H1 (cell line): ENCODE measurements around the gene CAPN2. TPM values are rescaled to one million over a fixed set of nuclear protein-coding genes. Genes with fewer than 3 reads are reported as not detected.
A peak's percentile ranks its signal among the peaks of the same experiment; 100 is the strongest.

Experiments used
- CTCF ChIA-PET: fragments of 300-600 bp; sonication (Branson Sonifier 250); formaldehyde crosslinking; loops from one replicate; lab custom pipeline; 2021; ENCODE audit not compliant: partially characterized antibody; lab: Charles Lee
- POLR2A ChIA-PET: fragments of 300-600 bp; sonication (Branson Sonifier 250); formaldehyde crosslinking; loops from one replicate; lab custom pipeline; 2021; ENCODE audit warnings: inconsistent platforms; ENCODE audit not compliant: partially characterized antibody; lab: Charles Lee
- DNase-seq, 2 experiments: peaks; one replicate each; pipeline versions ENCODE4 v3.0.0 to v3.0.0-alpha.2; 2010 to 2022; ENCODE audit warnings: low spot score in 2 of 2, low read depth in 1 of 2, mixed read lengths in 1 of 2
- FAIRE-seq: peaks from 2 replicates; lab custom pipeline; 2011; peaks lifted over from hg19 to GRCh38; lab: Jason Lieb, UNC
- H2AFZ ChIP-seq: 2 replicates; pipeline ENCODE4 v1.8.1; 2012; ENCODE audit warnings: low read length, inconsistent platforms
- H2AK5ac ChIP-seq: 2 replicates; pipeline ENCODE4 v1.6.1; 2013; ENCODE audit warnings: low read depth, low read length
- H2BK120ac ChIP-seq: replicated peaks from 2 replicates; pipeline ENCODE3; 2013; ENCODE audit warnings: low read depth, low read length, inconsistent platforms
- H2BK12ac ChIP-seq: 2 replicates; pipeline ENCODE4 v1.6.1; 2013; ENCODE audit warnings: low read depth, low read length
- H2BK15ac ChIP-seq: 2 replicates; pipeline ENCODE4 v1.6.1; 2013; ENCODE audit warnings: low read length
- H2BK20ac ChIP-seq: 2 replicates; pipeline ENCODE4 v1.6.1; 2013; ENCODE audit warnings: low read length
- H2BK5ac ChIP-seq: 2 replicates; pipeline ENCODE4 v1.6.1; 2013; ENCODE audit warnings: low read depth, low read length
- H3K14ac ChIP-seq: 2 replicates; pipeline ENCODE4 v1.6.1; 2013; ENCODE audit warnings: inconsistent platforms; ENCODE audit not compliant: insufficient read length
- H3K18ac ChIP-seq: 2 replicates; pipeline ENCODE4 v1.6.1; 2013; ENCODE audit warnings: low read length; ENCODE audit errors: extremely low read depth
- H3K23ac ChIP-seq: 2 replicates; pipeline ENCODE4 v1.6.1; 2013; ENCODE audit warnings: inconsistent platforms; ENCODE audit not compliant: insufficient read length
- H3K23me2 ChIP-seq: 2 replicates; pipeline ENCODE4 v1.6.1; 2013; ENCODE audit warnings: low read depth, low read length
- H3K27ac ChIP-seq: 2 replicates; pipeline ENCODE4 v1.6.1; 2011; ENCODE audit warnings: low read depth, low read length, inconsistent platforms
- H3K27me3 ChIP-seq, 4 experiments: replicated peaks in 1 of 4; 1 replicate in 1 of 4; 2 replicates in 3 of 4; pipeline versions ENCODE4 v1.6.1 to v1.8.1; 2011 to 2013; ENCODE audit warnings: low read length in 3 of 4, mild to moderate bottlenecking in 3 of 4, inconsistent platforms in 2 of 4, mixed read lengths in 2 of 4, moderate library complexity in 1 of 4; ENCODE audit not compliant: control insufficient read depth in 3 of 4, insufficient read depth in 3 of 4; ENCODE audit errors: extremely low read depth in 1 of 4
- H3K36me3 ChIP-seq, 4 experiments: 2 replicates each; pipeline versions ENCODE4 v1.6.1 to v1.8.1; 2011 to 2013; ENCODE audit warnings: mild to moderate bottlenecking in 4 of 4, low read length in 3 of 4, moderate library complexity in 2 of 4, control low read depth in 1 of 4, inconsistent platforms in 1 of 4; ENCODE audit not compliant: insufficient read depth in 4 of 4, control insufficient read depth in 2 of 4
- H3K4ac ChIP-seq: replicated peaks from 2 replicates; pipeline ENCODE3; 2013; ENCODE audit warnings: low read length, low read depth, mixed read lengths, inconsistent platforms; ENCODE audit not compliant: insufficient read length
- H3K4me1 ChIP-seq, 4 experiments: replicated peaks in 1 of 4; 1 replicate in 1 of 4; 2 replicates in 3 of 4; pipeline versions ENCODE4 v1.6.1 to v1.8.1; 2011 to 2013; ENCODE audit warnings: low read length in 3 of 4, inconsistent platforms in 2 of 4, mixed read lengths in 1 of 4; ENCODE audit not compliant: insufficient read depth in 4 of 4, control insufficient read depth in 3 of 4
- H3K4me2 ChIP-seq, 2 experiments: 2 replicates each; pipeline versions ENCODE4 v1.6.1 to v1.8.1; 2011 to 2013; ENCODE audit warnings: low read depth in 2 of 2, low read length in 2 of 2, control low read depth in 1 of 2, inconsistent platforms in 1 of 2, mild to moderate bottlenecking in 1 of 2; ENCODE audit not compliant: insufficient read depth in 1 of 2
- H3K4me3 ChIP-seq, 4 experiments: fragments of 200-600, 300-600 bp in 1 of 4; sonication (generic), shearing (Covaris generic), sonication (Bioruptor Twin) in 1 of 4; 2 replicates each; pipeline versions ENCODE4 v1.5.1 to v1.8.1; 2011 to 2016; ENCODE audit warnings: low read length in 4 of 4, low read depth in 3 of 4, control low read depth in 2 of 4, inconsistent platforms in 2 of 4, mild to moderate bottlenecking in 2 of 4, mixed read lengths in 1 of 4, moderate library complexity in 1 of 4; ENCODE audit not compliant: insufficient read depth in 2 of 4; ENCODE audit errors: extremely low read depth in 1 of 4
- H3K56ac ChIP-seq: replicated peaks from 2 replicates; pipeline ENCODE3; 2013; ENCODE audit warnings: low read depth, mild to moderate bottlenecking, mixed read lengths, low read length, inconsistent platforms; ENCODE audit not compliant: insufficient read length
- H3K79me1 ChIP-seq: 2 replicates; pipeline ENCODE4 v1.6.1; 2013; ENCODE audit warnings: low read depth, low read length, control low read depth
- H3K79me2 ChIP-seq, 2 experiments: 2 replicates each; pipeline versions ENCODE4 v1.6.1 to v1.8.1; 2012 to 2013; ENCODE audit warnings: low read length in 2 of 2, mild to moderate bottlenecking in 2 of 2, inconsistent platforms in 1 of 2; ENCODE audit not compliant: insufficient read depth in 2 of 2, control insufficient read depth in 1 of 2
- H3K9ac ChIP-seq, 4 experiments: replicated peaks in 1 of 4; 1 replicate in 1 of 4; 2 replicates in 3 of 4; pipeline versions ENCODE4 v1.6.1 to v1.8.1; 2011 to 2013; ENCODE audit warnings: low read depth in 3 of 4, low read length in 3 of 4, control low read depth in 2 of 4, mild to moderate bottlenecking in 2 of 4, moderate library complexity in 2 of 4, inconsistent platforms in 1 of 4; ENCODE audit errors: extremely low read depth in 1 of 4
- H3K9me3 ChIP-seq, 2 experiments: 2 replicates each; pipeline versions ENCODE4 v1.6.1 to v1.8.1; 2012 to 2013; ENCODE audit warnings: mild to moderate bottlenecking in 2 of 2, moderate library complexity in 2 of 2, control low read depth in 1 of 2, inconsistent platforms in 1 of 2, low read depth in 1 of 2, low read length in 1 of 2, mixed read lengths in 1 of 2; ENCODE audit not compliant: insufficient read depth in 2 of 2
- H4K20me1 ChIP-seq, 2 experiments: replicated peaks in 1 of 2; 2 replicates each; pipeline versions ENCODE3 to v1.8.1; 2011 to 2013; ENCODE audit warnings: inconsistent platforms in 2 of 2, low read length in 2 of 2, mild to moderate bottlenecking in 1 of 2; ENCODE audit not compliant: insufficient read depth in 2 of 2, control insufficient read depth in 1 of 2
- H4K5ac ChIP-seq: 2 replicates; pipeline ENCODE4 v1.6.1; 2013; ENCODE audit warnings: low read length, low read depth, mixed read lengths, inconsistent platforms; ENCODE audit not compliant: insufficient read length
- H4K8ac ChIP-seq: 2 replicates; pipeline ENCODE4 v1.8.0; 2013; ENCODE audit warnings: mild to moderate bottlenecking, moderate library complexity, low read length, inconsistent platforms; ENCODE audit not compliant: insufficient read depth; ENCODE audit errors: extremely low read depth
- H4K91ac ChIP-seq: replicated peaks from 2 replicates; pipeline ENCODE3; 2013; ENCODE audit warnings: low read length, mixed read lengths, inconsistent platforms; ENCODE audit not compliant: insufficient read length
- CEBPB ChIP-seq: IDR thresholded peaks from 2 replicates; pipeline ENCODE4 v1.6.1; 2012; ENCODE audit warnings: low read depth, low read length
- CHD2 ChIP-seq: IDR thresholded peaks from 2 replicates; pipeline ENCODE4 v1.6.1; 2012; ENCODE audit warnings: low read length, improper control_type of control experiment
- WGBS, 2 experiments: shearing (Covaris generic) in 1 of 2; methylation state at CpG; one replicate each; pipeline versions ENCODE4 v1.1.6 to v1.1.7; 2013 to 2015; ENCODE audit warnings: low lambda C conversion rate in 2 of 2, mixed read lengths in 2 of 2, inconsistent platforms in 1 of 2, low coverage in 1 of 2, missing lambda C conversion rate in 1 of 2; ENCODE audit not compliant: insufficient replicate concordance in 2 of 2, insufficient coverage in 1 of 2, insufficient read length in 1 of 2; ENCODE audit errors: extremely low coverage in 1 of 2, missing lambda C conversion rate in 1 of 2; 5-methylcytosine and 5-hydroxymethylcytosine counted together
- polyA plus RNA-seq, 7 experiments: library from polyadenylated mRNA; depleted of rRNA in 3 of 7; stranded (reverse) in 5 of 7; unstranded in 2 of 7; fragments of >200 nt in 5 of 7; fragments of 200-250 nt in 2 of 7; gene quantifications; 1 replicate in 5 of 7; 2 replicates in 1 of 7; 4 replicates in 1 of 7; pipeline versions ENCODE4 v1.2.1 to v1.2.3, GENCODE V29; 2011 to 2013; ENCODE audit warnings: missing spikeins in 2 of 7, mixed read lengths in 2 of 7
- total RNA-seq: library from RNA; stranded (reverse); fragmentation: NEBNext Ultra II Directional; extraction: Animal tissue kit (Norgen Biotek cat#: 25700); gene quantifications from 2 replicates; pipeline ENCODE4 v1.2.1, GENCODE V29; 2021

Gene CAPN2
- total and polyA plus RNA-seq, 2 of the 8 experiments (the other 6 are each of a cell fraction or from before 2014, with no cell fraction given) = 9.2 to 10.3 TPM

- CTCF ChIA-PET = interaction anchor here (0.7 to 6.9 kb wide), 12 partner anchors 9 to 66 kb away, joined by 3 to 74 read pairs (median 10); no protein-coding TSS in a partner anchor
- 83% methylated on average over 5 of the region's 5 CpGs; no CpG with 5 or more reads in 1 of the 2 experiments for WGBS, 2 experiments
- Histone ChIP-seq H3K36me3 (peaks cover 0 to 4% (median 0%) of the 10 kb centered on the region in 4 experiments; a peak in 1 of 8 replicates), H2AFZ (no peak overlapping the region), H3K18ac (no peak overlapping the region), H2BK15ac (no peak overlapping the region), H2BK20ac (no peak overlapping the region), H3K9ac (no peak overlapping the region), H3K14ac (no peak overlapping the region), H3K9me3 (no peaks in the 10 kb centered on the region), H3K4me2 (no peak overlapping the region), H2BK120ac (no peak overlapping the region), H3K27me3 (peaks cover 0 to 78% (median 69%) of the 10 kb centered on the region in 4 experiments; a peak in 6 of 7 replicates), H3K23ac (no peak overlapping the region), H3K4ac (no peak overlapping the region), H3K4me3 (no peak overlapping the region), H3K56ac (no peak overlapping the region), H2BK5ac (no peak overlapping the region), H3K79me1 (no peaks in the 10 kb centered on the region), H4K20me1 (peaks cover 0 to 5% of the 10 kb centered on the region in 2 experiments), H2AK5ac (peak overlapping the region; percentile 43; the same call in 1 of the 2 replicates), H2BK12ac (peak overlapping the region; percentile 93), H3K4me1 (peaks cover 4 to 26% (median 16%) of the 10 kb centered on the region in 4 experiments; a peak in 6 of 7 replicates), H4K91ac (no peak overlapping the region), H4K5ac (no peak overlapping the region), H4K8ac (no peak overlapping the region), H3K27ac (no peak overlapping the region), H3K79me2 (no peaks in the 10 kb centered on the region), H3K23me2 (peaks cover 8% of the 10 kb centered on the region; the same call in 1 of the 2 replicates)
- TF ChIP-seq CEBPB (peak; percentile 79), CHD2 (no peak)
- POLR2A ChIA-PET = interaction anchor here (0.7 to 1.8 kb wide), 2 partner anchors 11 kb away, joined by 3 read pairs; no protein-coding TSS in a partner anchor
- DNase-seq (no peak), FAIRE-seq (no peak)
Measured at GRCh38 chr1:223717123-223717522, 4.8 kb downstream of the CAPN2 start.
